Neural progenitor cell (in vitro differentiated cells): ENCODE data around the gene ATXN10.

Source experiments
- CTCF ChIP-seq: fragments of 200-600 bp; sonication (generic); IDR thresholded peaks from 2 replicates; pipeline ENCODE4 v1.5.1; 2017; ENCODE audit warnings: antibody characterized with exemption, mild to moderate bottlenecking
- EZH2 ChIP-seq: fragments of 200-600 bp; sonication (generic); IDR thresholded peaks from 2 replicates; pipeline ENCODE4 v1.6.1; 2017; ENCODE audit warnings: antibody characterized with exemption, mild to moderate bottlenecking, moderate library complexity

GRCh38 chr22:45754822-45755221, 83.2 kb downstream of the ATXN10 start:
- TF ChIP-seq EZH2: no peak
- TF ChIP-seq CTCF: no peak
